ENCODE results near the gene SH2D2A. TPM values are rescaled to one million over a fixed set of nuclear protein-coding genes. Genes with fewer than 3 reads are reported as not detected.

SH2D2A gene
- polyA plus RNA-seq, 1 donor from 2014 or later, result not detected

- peaks cover 24% of the 10 kb centered on the region for H3K27me3 ChIP-seq (ENCODE audit: insufficient read depth, low read depth, low read length)
- no peak overlapping the region for H2AFZ ChIP-seq (ENCODE audit: low read depth, low read length)
- no peaks in the 10 kb centered on the region for H3F3A ChIP-seq (ENCODE audit: insufficient read depth, low read length, poor library complexity, severe bottlenecking)
- no peak overlapping the region for H3K9ac ChIP-seq (ENCODE audit: low read length)
- no peak overlapping the region for H3K4me2 ChIP-seq (ENCODE audit: low read length)
- no peaks in the 10 kb centered on the region for H4K20me1 ChIP-seq (ENCODE audit: insufficient read depth)
- H3K9me2 ChIP-seq (ENCODE audit: insufficient read depth, low read length), result no peaks in the 10 kb centered on the region
- TF ChIP-seq, protein P1, sequence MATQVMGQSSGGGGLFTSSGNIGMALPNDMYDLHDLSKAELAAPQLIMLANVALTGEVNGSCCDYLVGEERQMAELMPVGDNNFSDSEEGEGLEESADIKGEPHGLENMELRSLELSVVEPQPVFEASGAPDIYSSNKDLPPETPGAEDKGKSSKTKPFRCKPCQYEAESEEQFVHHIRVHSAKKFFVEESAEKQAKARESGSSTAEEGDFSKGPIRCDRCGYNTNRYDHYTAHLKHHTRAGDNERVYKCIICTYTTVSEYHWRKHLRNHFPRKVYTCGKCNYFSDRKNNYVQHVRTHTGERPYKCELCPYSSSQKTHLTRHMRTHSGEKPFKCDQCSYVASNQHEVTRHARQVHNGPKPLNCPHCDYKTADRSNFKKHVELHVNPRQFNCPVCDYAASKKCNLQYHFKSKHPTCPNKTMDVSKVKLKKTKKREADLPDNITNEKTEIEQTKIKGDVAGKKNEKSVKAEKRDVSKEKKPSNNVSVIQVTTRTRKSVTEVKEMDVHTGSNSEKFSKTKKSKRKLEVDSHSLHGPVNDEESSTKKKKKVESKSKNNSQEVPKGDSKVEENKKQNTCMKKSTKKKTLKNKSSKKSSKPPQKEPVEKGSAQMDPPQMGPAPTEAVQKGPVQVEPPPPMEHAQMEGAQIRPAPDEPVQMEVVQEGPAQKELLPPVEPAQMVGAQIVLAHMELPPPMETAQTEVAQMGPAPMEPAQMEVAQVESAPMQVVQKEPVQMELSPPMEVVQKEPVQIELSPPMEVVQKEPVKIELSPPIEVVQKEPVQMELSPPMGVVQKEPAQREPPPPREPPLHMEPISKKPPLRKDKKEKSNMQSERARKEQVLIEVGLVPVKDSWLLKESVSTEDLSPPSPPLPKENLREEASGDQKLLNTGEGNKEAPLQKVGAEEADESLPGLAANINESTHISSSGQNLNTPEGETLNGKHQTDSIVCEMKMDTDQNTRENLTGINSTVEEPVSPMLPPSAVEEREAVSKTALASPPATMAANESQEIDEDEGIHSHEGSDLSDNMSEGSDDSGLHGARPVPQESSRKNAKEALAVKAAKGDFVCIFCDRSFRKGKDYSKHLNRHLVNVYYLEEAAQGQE (IDR thresholded peaks at IDR 0.05; ENCODE audit: borderline replicate concordance), result no peak
- no peak for TF ChIP-seq TAF1 (IDR thresholded peaks at IDR 0.05; ENCODE audit: low read depth)
- TF ChIP-seq, protein P2, sequence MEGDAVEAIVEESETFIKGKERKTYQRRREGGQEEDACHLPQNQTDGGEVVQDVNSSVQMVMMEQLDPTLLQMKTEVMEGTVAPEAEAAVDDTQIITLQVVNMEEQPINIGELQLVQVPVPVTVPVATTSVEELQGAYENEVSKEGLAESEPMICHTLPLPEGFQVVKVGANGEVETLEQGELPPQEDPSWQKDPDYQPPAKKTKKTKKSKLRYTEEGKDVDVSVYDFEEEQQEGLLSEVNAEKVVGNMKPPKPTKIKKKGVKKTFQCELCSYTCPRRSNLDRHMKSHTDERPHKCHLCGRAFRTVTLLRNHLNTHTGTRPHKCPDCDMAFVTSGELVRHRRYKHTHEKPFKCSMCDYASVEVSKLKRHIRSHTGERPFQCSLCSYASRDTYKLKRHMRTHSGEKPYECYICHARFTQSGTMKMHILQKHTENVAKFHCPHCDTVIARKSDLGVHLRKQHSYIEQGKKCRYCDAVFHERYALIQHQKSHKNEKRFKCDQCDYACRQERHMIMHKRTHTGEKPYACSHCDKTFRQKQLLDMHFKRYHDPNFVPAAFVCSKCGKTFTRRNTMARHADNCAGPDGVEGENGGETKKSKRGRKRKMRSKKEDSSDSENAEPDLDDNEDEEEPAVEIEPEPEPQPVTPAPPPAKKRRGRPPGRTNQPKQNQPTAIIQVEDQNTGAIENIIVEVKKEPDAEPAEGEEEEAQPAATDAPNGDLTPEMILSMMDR (IDR thresholded peaks at IDR 0.05; ENCODE audit: poor library complexity, severe bottlenecking), result no peak
- no peak for TF ChIP-seq RAD21 (conservative IDR thresholded peaks at IDR 0.05)
- TF ChIP-seq EZH2 (IDR thresholded peaks at IDR 0.05; ENCODE audit: borderline replicate concordance, insufficient read depth, low read length, poor library complexity, severe bottlenecking), result no peak
- no peak for TF ChIP-seq SMC3 (conservative IDR thresholded peaks at IDR 0.05; ENCODE audit: poor library complexity)
- no peaks in the 10 kb centered on the region for H3K36me3 ChIP-seq (ENCODE audit: insufficient read depth, low read length)
- no peaks in the 10 kb centered on the region for H3K9me3 ChIP-seq (ENCODE audit: low read length)
- no peaks in the 10 kb centered on the region for H3K79me2 ChIP-seq (replicated peaks; ENCODE audit: insufficient read depth, low read length)
- H3K4me3 ChIP-seq (ENCODE audit: low read length), result no peak overlapping the region
- H3K27ac ChIP-seq (ENCODE audit: low read length), result peak overlapping the region; percentile 36
Measured at GRCh38 chr1:156840186-156840897, 23.7 kb upstream of the SH2D2A start.

DNA sequence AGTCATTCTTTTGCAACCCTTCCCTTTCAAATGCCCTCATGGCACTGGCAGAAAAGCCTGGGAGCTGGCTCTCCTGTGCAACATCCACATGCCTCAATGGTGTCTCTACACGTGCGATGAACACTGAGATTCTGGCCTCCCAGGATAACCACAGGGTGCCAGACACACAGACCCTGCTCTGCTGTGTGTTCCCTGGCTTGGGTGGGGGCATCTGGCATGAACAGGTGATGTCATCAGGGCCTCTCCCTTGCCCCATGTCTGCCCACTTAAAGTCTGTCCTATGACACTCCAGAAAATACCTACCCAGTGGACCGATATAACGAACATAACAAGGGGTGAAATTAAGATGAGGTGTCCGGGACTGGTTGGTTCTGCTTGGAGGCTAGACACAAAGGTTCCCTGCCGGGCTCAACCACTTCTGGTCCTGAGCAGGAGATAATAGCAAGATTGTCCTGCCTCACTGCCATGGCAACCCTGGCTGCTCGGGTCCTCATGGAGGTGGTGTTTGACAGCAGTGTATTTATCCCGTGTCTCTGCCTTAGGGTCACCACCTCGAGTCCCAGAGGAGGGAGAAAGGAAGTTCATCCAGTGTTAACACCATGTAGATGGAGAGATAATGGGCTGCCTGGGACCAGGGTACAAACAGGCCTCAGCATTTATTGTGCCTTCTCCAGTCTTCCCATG, 22.9 kb upstream of the SH2D2A start:
- peak overlapping the region; percentile 31 for H3K9ac ChIP-seq (ENCODE audit: low read length)
- no peaks in the 10 kb centered on the region for H3K79me2 ChIP-seq (replicated peaks; ENCODE audit: insufficient read depth, low read length)
- no peaks in the 10 kb centered on the region for H3K9me3 ChIP-seq (ENCODE audit: low read length)
- peaks cover 16% of the 10 kb centered on the region for H3K27me3 ChIP-seq (ENCODE audit: insufficient read depth, low read depth, low read length)
- H3F3A ChIP-seq (ENCODE audit: insufficient read depth, low read length, poor library complexity, severe bottlenecking), result no peaks in the 10 kb centered on the region
- no peaks in the 10 kb centered on the region for H3K36me3 ChIP-seq (ENCODE audit: insufficient read depth, low read length)
- no peaks in the 10 kb centered on the region for H3K9me2 ChIP-seq (ENCODE audit: insufficient read depth, low read length)
- TF ChIP-seq EP300 (conservative IDR thresholded peaks at IDR 0.05; ENCODE audit: poor library complexity, severe bottlenecking), result peak; percentile 20
- no peak for TF ChIP-seq SMC3 (conservative IDR thresholded peaks at IDR 0.05; ENCODE audit: poor library complexity)
- no peaks in the 10 kb centered on the region for H4K20me1 ChIP-seq (ENCODE audit: insufficient read depth)
- H2AFZ ChIP-seq (ENCODE audit: low read depth, low read length), result no peak overlapping the region
- H3K27ac ChIP-seq (ENCODE audit: low read length), result peak overlapping the region; percentile 51
- H3K4me2 ChIP-seq (ENCODE audit: low read length), result no peak overlapping the region
- no peak overlapping the region for H3K4me3 ChIP-seq (ENCODE audit: low read length)
